ENCODE measurements around the gene TBC1D10A. TPM values are rescaled to one million over a fixed set of nuclear protein-coding genes. Genes with fewer than 3 reads are reported as not detected.

TBC1D10A gene
- total RNA-seq, 4 donors from 2014 or later, result 46.8 to 63.9 (median 52.1) TPM

DNA sequence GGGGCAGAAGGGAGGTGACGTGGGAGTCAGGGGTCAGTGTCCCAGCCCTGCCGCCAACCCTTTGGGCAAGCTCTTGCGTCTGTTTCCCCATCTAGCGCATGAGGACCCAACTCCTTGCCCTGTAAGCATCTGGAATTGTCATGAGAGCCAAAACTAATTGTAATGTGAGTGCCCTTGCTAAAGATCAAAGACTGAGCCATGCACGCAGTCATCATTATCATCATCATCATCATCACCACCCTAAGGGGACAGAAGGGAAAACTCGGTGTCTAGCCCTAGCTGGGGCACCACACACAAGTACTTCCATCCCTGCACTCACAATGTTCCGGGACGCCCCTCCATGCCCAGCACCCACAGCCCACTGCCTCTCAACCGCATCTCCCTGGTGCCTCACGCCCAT lies 82.7 kb downstream of the TBC1D10A start:
- H3K27me3 ChIP-seq, result peaks cover 0 to 8% of the 10 kb centered on the region in 2 donors
- WGBS, 2 donors, result 92 to 98% methylated on average over 10 of the region's 10 CpGs
- no peaks in the 10 kb centered on the region for H3K36me3 ChIP-seq

GRCh38 chr22:30243661-30244060 lies 83.1 kb downstream of the TBC1D10A start:
- Histone ChIP-seq H3K27ac (no peak overlapping the region), H3K4me1 (peaks cover 0 to 36% (median 17%) of the 10 kb centered on the region in 4 donors), H3K9me3 (no peaks in the 10 kb centered on the region), H3K36me3 (no peaks in the 10 kb centered on the region), H3K27me3 (peaks cover 0 to 8% of the 10 kb centered on the region in 2 donors), H3K4me3 (no peak overlapping the region)
- WGBS, 2 donors, result 94% methylated on average over 21 to 22 of the region's 22 CpGs
- DNase-seq (ENCODE audit: low spot score in 2 of 2), result no peak
- TF ChIP-seq EP300 (IDR thresholded peaks at IDR 0.05) (no peak), POLR2A (IDR thresholded peaks at IDR 0.05) (no peak)
- TF ChIP-seq, protein P1, sequence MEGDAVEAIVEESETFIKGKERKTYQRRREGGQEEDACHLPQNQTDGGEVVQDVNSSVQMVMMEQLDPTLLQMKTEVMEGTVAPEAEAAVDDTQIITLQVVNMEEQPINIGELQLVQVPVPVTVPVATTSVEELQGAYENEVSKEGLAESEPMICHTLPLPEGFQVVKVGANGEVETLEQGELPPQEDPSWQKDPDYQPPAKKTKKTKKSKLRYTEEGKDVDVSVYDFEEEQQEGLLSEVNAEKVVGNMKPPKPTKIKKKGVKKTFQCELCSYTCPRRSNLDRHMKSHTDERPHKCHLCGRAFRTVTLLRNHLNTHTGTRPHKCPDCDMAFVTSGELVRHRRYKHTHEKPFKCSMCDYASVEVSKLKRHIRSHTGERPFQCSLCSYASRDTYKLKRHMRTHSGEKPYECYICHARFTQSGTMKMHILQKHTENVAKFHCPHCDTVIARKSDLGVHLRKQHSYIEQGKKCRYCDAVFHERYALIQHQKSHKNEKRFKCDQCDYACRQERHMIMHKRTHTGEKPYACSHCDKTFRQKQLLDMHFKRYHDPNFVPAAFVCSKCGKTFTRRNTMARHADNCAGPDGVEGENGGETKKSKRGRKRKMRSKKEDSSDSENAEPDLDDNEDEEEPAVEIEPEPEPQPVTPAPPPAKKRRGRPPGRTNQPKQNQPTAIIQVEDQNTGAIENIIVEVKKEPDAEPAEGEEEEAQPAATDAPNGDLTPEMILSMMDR (IDR thresholded peaks at IDR 0.05), result no peak

More for the DNA sequence above, 82.7 kb downstream of the TBC1D10A start:
- Histone ChIP-seq H3K4me3 (no peak overlapping the region), H3K27ac (no peak overlapping the region), H3K9me3 (no peaks in the 10 kb centered on the region), H3K4me1 (peaks cover 0 to 37% (median 19%) of the 10 kb centered on the region in 4 donors)
- no peak for DNase-seq (ENCODE audit: low spot score in 2 of 2)
- TF ChIP-seq, protein P1 (IDR thresholded peaks at IDR 0.05), result no peak
- TF ChIP-seq EP300 (IDR thresholded peaks at IDR 0.05) (no peak), POLR2A (IDR thresholded peaks at IDR 0.05) (no peak)

Other genes with a start within 250 kb of the TBC1D10A start
- gene HORMAD2, start 246.5 kb downstream of the TBC1D10A start, total RNA-seq, result not detected
- gene LIF, start 80.2 kb downstream of the TBC1D10A start, total RNA-seq, result under 1 TPM; 0.30 to 0.84 (median 0.72) TPM
- 10 to 100 TPM in 1 of 4 donors, 1 to 10 TPM in 3; 1.4 to 19.7 (median 4.2) TPM for gene OSM, start 60.1 kb downstream of the TBC1D10A start, total RNA-seq
- gene CASTOR1, start 37.4 kb downstream of the TBC1D10A start, total RNA-seq, result 10 to 100 TPM; 38.7 to 57.9 (median 45.3) TPM
- gene SF3A1, start 30.0 kb upstream of the TBC1D10A start, total RNA-seq, result 10 to 100 TPM; 76.2 to 98.1 (median 91.7) TPM
- 10 to 100 TPM in 1 of 4 donors, 1 to 10 TPM in 3; 1.0 to 10.5 (median 5.2) TPM for gene CCDC157, start 30.1 kb upstream of the TBC1D10A start, total RNA-seq
- gene RNF215, start 60.5 kb upstream of the TBC1D10A start, total RNA-seq, result 10 to 100 TPM; 19.9 to 42.4 (median 25.2) TPM
- 10 to 100 TPM; 10.0 to 29.1 (median 12.4) TPM for gene SEC14L2, start 70.1 kb upstream of the TBC1D10A start, total RNA-seq
- 10 to 100 TPM in 2 of 4 donors, 1 to 10 TPM in 2; 2.2 to 12.7 (median 7.3) TPM for gene MTFP1, start 98.8 kb upstream of the TBC1D10A start, total RNA-seq
- gene SEC14L3, start 145.1 kb upstream of the TBC1D10A start, total RNA-seq, result not detected
- gene SEC14L4, start 178.8 kb upstream of the TBC1D10A start, total RNA-seq, result under 1 TPM in 1 of 4 donors, not detected in 3; 0.30 TPM
- gene SEC14L6, start 219.8 kb upstream of the TBC1D10A start, total RNA-seq, result 1 to 10 TPM in 1 of 4 donors, under 1 TPM in 3; 0.21 to 3.3 (median 0.94) TPM
- 10 to 100 TPM; 17.4 to 22.2 (median 18.8) TPM for gene GAL3ST1, start 247.7 kb upstream of the TBC1D10A start, total RNA-seq

Measured in tibial nerve (tissue), 4 donors.